Tibial nerve (tissue), 3 donors: ENCODE results near the gene TRMT1.

Source experiments
- CTCF ChIP-seq, 5 experiments: fragments of 200-600 bp in 3 of 5; fragments of 450-650 bp in 2 of 5; sonication (generic) in 3 of 5; IDR thresholded peaks; one replicate each; pipeline ENCODE4 v1.5.1; 2016 to 2019; ENCODE audit warnings: antibody characterized with exemption in 5 of 5, mild to moderate bottlenecking in 3 of 5, moderate library complexity in 2 of 5
- POLR2A ChIP-seq, 2 donors: fragments of 450-650 bp; IDR thresholded peaks; one replicate each; pipeline ENCODE4 v1.6.1; 2017; ENCODE audit warnings: antibody characterized with exemption in 2 of 2, mild to moderate bottlenecking in 2 of 2, moderate library complexity in 2 of 2

- TF ChIP-seq CTCF (IDR thresholded peaks at IDR 0.05): no peak
- no peak for TF ChIP-seq POLR2A (IDR thresholded peaks at IDR 0.05)
These were observed 49.4 kb downstream of the TRMT1 start for GRCh38 chr19:13066933-13067807.
